Skin epidermis (tissue), 12 donors: ENCODE data around the gene UBASH3B.
A peak's percentile ranks its signal among the peaks of the same experiment; 100 is the strongest.

Experiments
- H3K27ac ChIP-seq, 21 experiments: fragments of 200-600 bp; sonication (generic) in 11 of 21; one replicate each; pipeline ENCODE4 v1.5.0; 2020; ENCODE audit warnings: mild to moderate bottlenecking in 3 of 21, inconsistent platforms in 2 of 21, moderate library complexity in 2 of 21
- H3K4me3 ChIP-seq, 7 experiments: fragments of 200-600 bp; sonication (generic) in 2 of 7; one replicate each; pipeline ENCODE4 v1.5.0; 2020; ENCODE audit warnings: inconsistent platforms in 2 of 7, mild to moderate bottlenecking in 2 of 7, moderate library complexity in 1 of 7

UBASH3B gene

GRCh38 chr11:122746050-122746478, 90.5 kb downstream of the UBASH3B start:
- no peak overlapping the region for H3K4me3 ChIP-seq
- peak overlapping the region in 8 of 21 experiments; percentile 5 to 88 (median 30) for H3K27ac ChIP-seq

- H3K27ac ChIP-seq, result peak overlapping the region in 6 of 21 experiments; percentile 1 to 88 (median 35)
- no peak overlapping the region for H3K4me3 ChIP-seq
These were observed 91.2 kb downstream of the UBASH3B start for GRCh38 chr11:122746611-122747244.

- no peak overlapping the region for H3K4me3 ChIP-seq
- H3K27ac ChIP-seq, result peak overlapping the region in 1 of 21 experiments; percentile 32
These were observed 91.8 kb downstream of the UBASH3B start for GRCh38 chr11:122747351-122747781.

GRCh38 chr11:122749005-122749687, 93.6 kb downstream of the UBASH3B start:
- H3K4me3 ChIP-seq, result no peak overlapping the region
- H3K27ac ChIP-seq, result peak overlapping the region in 5 of 21 experiments; percentile 6 to 43 (median 24)

- Histone ChIP-seq H3K27ac (peak overlapping the region in 1 of 21 experiments; percentile 24), H3K4me3 (no peak overlapping the region)
These were observed 94.5 kb downstream of the UBASH3B start for GRCh38 chr11:122750049-122750448.

- H3K27ac ChIP-seq, result no peak overlapping the region
- H3K4me3 ChIP-seq, result no peak overlapping the region
These were observed 96.0 kb downstream of the UBASH3B start for GRCh38 chr11:122751292-122752070.

GRCh38 chr11:122754028-122754427, 98.5 kb downstream of the UBASH3B start:
- no peak overlapping the region for H3K27ac ChIP-seq
- no peak overlapping the region for H3K4me3 ChIP-seq

GRCh38 chr11:122754553-122755322, 99.2 kb downstream of the UBASH3B start:
- no peak overlapping the region for H3K27ac ChIP-seq
- H3K4me3 ChIP-seq, result no peak overlapping the region

GRCh38 chr11:122755409-122755808, 99.9 kb downstream of the UBASH3B start:
- Histone ChIP-seq H3K27ac (peak overlapping the region in 1 of 21 experiments; percentile 24), H3K4me3 (no peak overlapping the region)

GRCh38 chr11:122755941-122756340, 100.4 kb downstream of the UBASH3B start:
- Histone ChIP-seq H3K4me3 (no peak overlapping the region), H3K27ac (peak overlapping the region in 5 of 21 experiments; percentile 11 to 56 (median 24))

GRCh38 chr11:122756417-122756816, 100.9 kb downstream of the UBASH3B start:
- Histone ChIP-seq H3K27ac (peak overlapping the region in 5 of 21 experiments; percentile 11 to 56 (median 24)), H3K4me3 (no peak overlapping the region)

- H3K27ac ChIP-seq, result no peak overlapping the region
- no peak overlapping the region for H3K4me3 ChIP-seq
These were observed 101.7 kb downstream of the UBASH3B start for GRCh38 chr11:122757201-122757600.

GRCh38 chr11:122758339-122758738, 102.8 kb downstream of the UBASH3B start:
- Histone ChIP-seq H3K27ac (no peak overlapping the region), H3K4me3 (no peak overlapping the region)

GRCh38 chr11:122758974-122759373, 103.5 kb downstream of the UBASH3B start:
- H3K27ac ChIP-seq, result no peak overlapping the region
- no peak overlapping the region for H3K4me3 ChIP-seq

GRCh38 chr11:122763108-122763507, 107.6 kb downstream of the UBASH3B start:
- Histone ChIP-seq H3K4me3 (no peak overlapping the region), H3K27ac (no peak overlapping the region)

- Histone ChIP-seq H3K27ac (no peak overlapping the region), H3K4me3 (no peak overlapping the region)
These were observed 109.0 kb downstream of the UBASH3B start for GRCh38 chr11:122764371-122765090.

- Histone ChIP-seq H3K4me3 (no peak overlapping the region), H3K27ac (no peak overlapping the region)
These were observed 110.1 kb downstream of the UBASH3B start for GRCh38 chr11:122765487-122766131.

- no peak overlapping the region for H3K4me3 ChIP-seq
These were observed 113.7 kb downstream of the UBASH3B start for GRCh38 chr11:122769126-122769780.

More at GRCh38 chr11:122769126-122769780, 113.7 kb downstream of the UBASH3B start:
- H3K27ac ChIP-seq, result no peak overlapping the region
